Measurements from ENCODE around the gene PRKD1. TPM values are rescaled to one million over a fixed set of nuclear protein-coding genes. Genes with fewer than 3 reads are reported as not detected.

PRKD1 gene
- total RNA-seq, 1 donor from 2014 or later, result 13.5 TPM

DNA sequence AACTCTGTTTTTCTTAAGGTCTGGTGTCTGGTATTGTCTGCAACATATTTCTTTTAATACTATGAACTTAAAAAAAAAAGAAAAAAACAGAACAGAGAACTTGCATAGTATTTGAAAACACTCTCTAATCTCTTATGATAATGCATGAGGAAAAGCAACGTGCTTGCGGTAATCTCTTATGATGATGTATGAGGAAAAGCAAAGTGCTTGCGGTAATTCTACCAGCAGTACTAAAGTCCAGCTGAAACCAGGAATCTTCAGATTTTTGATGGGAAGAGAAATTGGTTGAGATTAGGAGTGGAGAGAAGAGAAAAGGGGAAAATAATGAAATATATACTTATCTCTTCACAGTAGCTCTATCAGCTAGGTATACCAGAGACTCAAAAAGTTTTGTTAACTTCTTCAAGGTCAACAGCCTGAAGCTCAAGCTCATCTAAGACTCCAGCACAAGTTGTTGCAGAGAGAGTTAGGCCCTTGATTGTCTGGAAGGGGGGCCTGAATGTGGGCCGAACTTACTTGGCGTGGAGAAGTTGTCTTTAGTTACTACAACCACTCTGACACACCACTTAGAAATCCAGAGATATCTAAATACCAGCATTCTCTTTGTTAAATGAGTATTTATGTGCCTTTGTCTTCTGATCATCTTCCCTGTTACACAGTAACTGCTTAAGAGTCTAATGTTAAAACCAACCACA lies 240.4 kb downstream of the PRKD1 start:
- Mint-ChIP-seq H3K4me1 (peaks cover 5% of the 10 kb centered on the region), H3K36me3 (ENCODE audit: low read depth) (peaks cover 3% of the 10 kb centered on the region), H3K9me3 (peaks cover 7% of the 10 kb centered on the region), H3K4me3 (no peak overlapping the region), H3K27ac (ENCODE audit: unreplicated experiment) (no peak overlapping the region), H3K27me3 (ENCODE audit: low read depth) (no peaks in the 10 kb centered on the region)
- no peak for DNase-seq (ENCODE audit: low read depth, low spot score)
- TF ChIP-seq, protein P1, sequence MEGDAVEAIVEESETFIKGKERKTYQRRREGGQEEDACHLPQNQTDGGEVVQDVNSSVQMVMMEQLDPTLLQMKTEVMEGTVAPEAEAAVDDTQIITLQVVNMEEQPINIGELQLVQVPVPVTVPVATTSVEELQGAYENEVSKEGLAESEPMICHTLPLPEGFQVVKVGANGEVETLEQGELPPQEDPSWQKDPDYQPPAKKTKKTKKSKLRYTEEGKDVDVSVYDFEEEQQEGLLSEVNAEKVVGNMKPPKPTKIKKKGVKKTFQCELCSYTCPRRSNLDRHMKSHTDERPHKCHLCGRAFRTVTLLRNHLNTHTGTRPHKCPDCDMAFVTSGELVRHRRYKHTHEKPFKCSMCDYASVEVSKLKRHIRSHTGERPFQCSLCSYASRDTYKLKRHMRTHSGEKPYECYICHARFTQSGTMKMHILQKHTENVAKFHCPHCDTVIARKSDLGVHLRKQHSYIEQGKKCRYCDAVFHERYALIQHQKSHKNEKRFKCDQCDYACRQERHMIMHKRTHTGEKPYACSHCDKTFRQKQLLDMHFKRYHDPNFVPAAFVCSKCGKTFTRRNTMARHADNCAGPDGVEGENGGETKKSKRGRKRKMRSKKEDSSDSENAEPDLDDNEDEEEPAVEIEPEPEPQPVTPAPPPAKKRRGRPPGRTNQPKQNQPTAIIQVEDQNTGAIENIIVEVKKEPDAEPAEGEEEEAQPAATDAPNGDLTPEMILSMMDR (conservative IDR thresholded peaks at IDR 0.05), result no peak

DNA sequence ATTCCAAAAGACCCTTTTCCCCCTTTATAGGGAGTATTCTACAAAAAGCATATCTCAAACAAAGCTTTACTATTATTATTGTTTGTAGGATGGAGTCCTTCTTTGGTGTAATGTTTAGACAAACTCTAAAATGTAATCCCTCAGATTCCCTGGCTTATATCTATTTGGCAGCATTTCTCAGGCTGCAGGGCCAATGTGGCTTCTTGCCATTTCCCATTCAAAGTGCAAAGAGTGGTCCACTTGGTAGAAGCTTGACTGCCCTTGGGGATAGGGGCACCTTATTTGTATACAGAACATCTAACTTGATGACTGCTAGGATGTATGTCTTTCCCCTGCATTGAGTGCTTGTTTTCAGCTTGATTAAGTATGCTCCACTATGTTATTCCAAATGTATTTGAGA lies 242.7 kb downstream of the PRKD1 start:
- Mint-ChIP-seq H3K27ac (ENCODE audit: unreplicated experiment) (no peak overlapping the region), H3K36me3 (ENCODE audit: low read depth) (peaks cover 3% of the 10 kb centered on the region), H3K9me3 (peaks cover 7% of the 10 kb centered on the region), H3K4me1 (peaks cover 14% of the 10 kb centered on the region), H3K4me3 (no peak overlapping the region), H3K27me3 (ENCODE audit: low read depth) (no peaks in the 10 kb centered on the region)
- DNase-seq (ENCODE audit: low read depth, low spot score), result no peak
- TF ChIP-seq, protein P1 (conservative IDR thresholded peaks at IDR 0.05), result no peak

DNA sequence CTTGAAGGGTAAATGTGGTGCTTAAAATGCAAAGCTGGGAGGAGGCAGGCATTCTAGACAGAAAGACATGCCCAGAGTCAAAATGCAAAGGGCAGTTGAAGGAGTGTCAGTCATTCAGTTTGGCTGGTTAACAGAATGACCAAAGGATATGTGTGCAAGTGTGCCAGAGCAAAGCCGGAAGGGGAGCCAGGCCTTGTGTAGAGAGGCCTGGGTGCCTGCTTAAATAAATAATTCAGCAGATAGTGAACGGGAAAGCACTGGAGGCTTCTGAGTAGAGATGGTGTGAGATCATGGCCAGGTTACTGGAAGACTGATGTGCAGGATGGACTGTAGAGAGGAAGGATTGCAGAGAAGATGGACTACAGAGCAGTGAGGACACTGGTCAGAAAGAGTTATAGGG lies 244.9 kb downstream of the PRKD1 start:
- Mint-ChIP-seq H3K4me1 (peaks cover 20% of the 10 kb centered on the region), H3K27ac (ENCODE audit: unreplicated experiment) (no peak overlapping the region), H3K36me3 (ENCODE audit: low read depth) (no peaks in the 10 kb centered on the region), H3K4me3 (no peak overlapping the region), H3K27me3 (ENCODE audit: low read depth) (no peaks in the 10 kb centered on the region), H3K9me3 (no peaks in the 10 kb centered on the region)
- TF ChIP-seq, protein P1 (conservative IDR thresholded peaks at IDR 0.05), result no peak
- DNase-seq (ENCODE audit: low read depth, low spot score), result no peak

DNA sequence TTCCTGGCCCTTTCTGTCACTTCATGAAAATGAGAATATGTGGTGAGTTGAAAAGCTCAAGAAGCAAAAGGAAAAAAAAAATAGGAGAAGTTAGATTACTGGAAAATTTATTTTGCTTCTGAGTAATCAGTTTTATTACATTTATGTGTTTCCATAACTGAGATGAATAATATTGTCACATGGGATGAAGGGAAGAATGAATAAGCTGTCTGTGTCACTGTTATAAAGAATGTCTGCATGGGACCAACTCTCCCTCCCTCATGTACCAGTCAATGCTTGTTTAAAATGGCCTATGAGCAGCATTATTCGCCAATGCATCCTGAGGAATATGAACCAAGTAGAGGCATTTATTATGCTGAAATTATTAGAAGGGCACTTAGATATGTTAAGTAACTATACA lies 246.3 kb downstream of the PRKD1 start:
- Mint-ChIP-seq H3K27ac (ENCODE audit: unreplicated experiment) (no peak overlapping the region), H3K9me3 (no peaks in the 10 kb centered on the region), H3K4me3 (no peak overlapping the region), H3K4me1 (peaks cover 15% of the 10 kb centered on the region), H3K36me3 (ENCODE audit: low read depth) (no peaks in the 10 kb centered on the region), H3K27me3 (ENCODE audit: low read depth) (no peaks in the 10 kb centered on the region)
- no peak for DNase-seq (ENCODE audit: low read depth, low spot score)
- TF ChIP-seq, protein P1 (conservative IDR thresholded peaks at IDR 0.05), result no peak

DNA sequence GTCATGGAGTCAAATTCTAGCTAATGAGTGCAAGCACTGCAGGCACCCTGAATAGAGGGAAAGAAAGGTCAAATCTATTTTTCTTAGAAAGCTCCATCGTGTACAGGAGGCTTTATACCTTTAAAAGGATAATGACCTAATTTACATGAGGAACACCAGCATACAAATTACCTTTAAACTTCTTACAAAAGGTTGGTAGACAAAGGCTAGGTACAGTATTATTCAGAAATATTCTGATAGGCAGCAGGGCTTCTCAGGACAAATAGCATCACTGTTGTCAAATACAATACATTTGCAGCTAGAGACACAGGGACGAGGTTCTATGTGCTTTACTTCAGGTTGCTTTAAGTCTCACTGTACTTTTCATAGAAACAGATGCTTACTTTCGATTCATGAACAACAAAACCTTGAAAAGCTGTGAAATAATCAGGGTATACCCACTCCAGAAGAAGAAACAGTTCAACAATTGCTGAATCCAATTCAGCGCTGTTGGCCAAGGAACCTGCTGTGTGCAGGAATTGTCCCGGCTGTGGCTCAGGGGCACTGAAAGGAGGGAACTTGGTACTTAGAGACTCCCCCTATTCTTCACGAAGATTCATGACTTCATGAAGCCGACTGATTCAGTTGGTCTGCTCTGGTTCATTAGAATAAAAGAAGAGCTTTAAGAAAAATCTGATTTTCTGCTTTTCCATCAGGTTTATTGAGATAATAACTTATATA lies 252.9 kb downstream of the PRKD1 start:
- no peak for DNase-seq (ENCODE audit: low read depth, low spot score)
- Mint-ChIP-seq H3K27ac (ENCODE audit: unreplicated experiment) (no peak overlapping the region), H3K36me3 (ENCODE audit: low read depth) (no peaks in the 10 kb centered on the region), H3K4me1 (peaks cover 24% of the 10 kb centered on the region), H3K9me3 (no peaks in the 10 kb centered on the region), H3K4me3 (no peak overlapping the region), H3K27me3 (ENCODE audit: low read depth) (no peaks in the 10 kb centered on the region)
- TF ChIP-seq, protein P1 (conservative IDR thresholded peaks at IDR 0.05), result no peak

Data from neural crest cell (in vitro differentiated cells).